ENCODE measurements around the gene PHLPP1.

The PHLPP1 gene

DNA sequence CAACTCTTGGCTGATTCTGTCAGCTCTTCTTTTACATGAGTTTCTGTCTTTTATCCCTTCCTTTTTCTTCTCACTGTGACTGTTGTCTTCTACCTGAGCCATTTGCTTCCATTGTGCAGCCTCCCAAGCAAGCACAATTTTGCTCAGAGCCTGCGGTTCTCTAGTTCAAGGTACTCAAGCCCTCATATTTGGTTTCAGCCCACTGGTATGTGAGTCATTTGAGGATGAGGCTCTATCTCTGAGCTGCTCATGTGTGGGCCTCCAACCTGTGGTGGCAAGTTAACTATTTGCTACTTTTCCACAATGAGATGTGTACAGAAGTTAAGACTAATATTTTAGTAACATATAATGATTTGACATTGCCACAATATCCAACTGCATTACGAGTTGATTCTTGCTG, 183.0 kb downstream of the PHLPP1 start:
- H3K4me1 ChIP-seq, result no peaks in the 10 kb centered on the region
- H3K9me3 ChIP-seq, result no peaks in the 10 kb centered on the region
- H3K27me3 ChIP-seq, result no peaks in the 10 kb centered on the region
- H3K27ac ChIP-seq, result no peak overlapping the region
- intact Hi-C loops (cut with DNase I; ENCODE audit: low total_unique reads), result no loop called here
- H3K36me3 ChIP-seq, result peaks cover 17 to 50% (median 32%) of the 10 kb centered on the region in 3 donors
- TF ChIP-seq, protein P1, sequence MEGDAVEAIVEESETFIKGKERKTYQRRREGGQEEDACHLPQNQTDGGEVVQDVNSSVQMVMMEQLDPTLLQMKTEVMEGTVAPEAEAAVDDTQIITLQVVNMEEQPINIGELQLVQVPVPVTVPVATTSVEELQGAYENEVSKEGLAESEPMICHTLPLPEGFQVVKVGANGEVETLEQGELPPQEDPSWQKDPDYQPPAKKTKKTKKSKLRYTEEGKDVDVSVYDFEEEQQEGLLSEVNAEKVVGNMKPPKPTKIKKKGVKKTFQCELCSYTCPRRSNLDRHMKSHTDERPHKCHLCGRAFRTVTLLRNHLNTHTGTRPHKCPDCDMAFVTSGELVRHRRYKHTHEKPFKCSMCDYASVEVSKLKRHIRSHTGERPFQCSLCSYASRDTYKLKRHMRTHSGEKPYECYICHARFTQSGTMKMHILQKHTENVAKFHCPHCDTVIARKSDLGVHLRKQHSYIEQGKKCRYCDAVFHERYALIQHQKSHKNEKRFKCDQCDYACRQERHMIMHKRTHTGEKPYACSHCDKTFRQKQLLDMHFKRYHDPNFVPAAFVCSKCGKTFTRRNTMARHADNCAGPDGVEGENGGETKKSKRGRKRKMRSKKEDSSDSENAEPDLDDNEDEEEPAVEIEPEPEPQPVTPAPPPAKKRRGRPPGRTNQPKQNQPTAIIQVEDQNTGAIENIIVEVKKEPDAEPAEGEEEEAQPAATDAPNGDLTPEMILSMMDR (IDR thresholded peaks at IDR 0.05), result no peak
- no peak overlapping the region for H3K4me3 ChIP-seq
- DNase-seq, result no peak

DNA sequence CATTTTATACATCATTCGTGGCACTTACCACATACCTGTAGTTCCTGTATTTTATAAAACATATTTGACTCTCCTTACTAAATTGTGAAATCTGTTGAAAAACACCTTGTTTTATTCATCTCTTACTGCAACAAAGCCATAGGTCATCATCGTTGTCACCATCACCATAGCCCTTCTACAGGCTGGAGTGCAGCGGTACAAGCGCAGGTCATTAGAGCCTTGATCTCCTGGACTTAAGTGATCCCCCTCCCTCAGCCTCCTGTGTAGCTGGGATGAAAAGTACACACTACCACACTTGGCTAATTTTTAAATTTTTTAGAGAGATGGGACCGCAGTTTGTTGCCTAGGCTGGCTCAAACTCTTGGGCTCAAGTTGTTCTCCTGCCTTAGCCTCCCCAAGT, 184.2 kb downstream of the PHLPP1 start:
- no peaks in the 10 kb centered on the region for H3K27me3 ChIP-seq
- DNase-seq, result no peak
- no peak overlapping the region for H3K4me3 ChIP-seq
- no peaks in the 10 kb centered on the region for H3K9me3 ChIP-seq
- TF ChIP-seq, protein P1 (IDR thresholded peaks at IDR 0.05), result no peak
- H3K27ac ChIP-seq, result no peak overlapping the region
- H3K36me3 ChIP-seq, result peaks cover 27 to 50% (median 43%) of the 10 kb centered on the region in 3 donors
- H3K4me1 ChIP-seq, result no peaks in the 10 kb centered on the region
- intact Hi-C loops (cut with DNase I; ENCODE audit: low total_unique reads), result no loop called here

DNA sequence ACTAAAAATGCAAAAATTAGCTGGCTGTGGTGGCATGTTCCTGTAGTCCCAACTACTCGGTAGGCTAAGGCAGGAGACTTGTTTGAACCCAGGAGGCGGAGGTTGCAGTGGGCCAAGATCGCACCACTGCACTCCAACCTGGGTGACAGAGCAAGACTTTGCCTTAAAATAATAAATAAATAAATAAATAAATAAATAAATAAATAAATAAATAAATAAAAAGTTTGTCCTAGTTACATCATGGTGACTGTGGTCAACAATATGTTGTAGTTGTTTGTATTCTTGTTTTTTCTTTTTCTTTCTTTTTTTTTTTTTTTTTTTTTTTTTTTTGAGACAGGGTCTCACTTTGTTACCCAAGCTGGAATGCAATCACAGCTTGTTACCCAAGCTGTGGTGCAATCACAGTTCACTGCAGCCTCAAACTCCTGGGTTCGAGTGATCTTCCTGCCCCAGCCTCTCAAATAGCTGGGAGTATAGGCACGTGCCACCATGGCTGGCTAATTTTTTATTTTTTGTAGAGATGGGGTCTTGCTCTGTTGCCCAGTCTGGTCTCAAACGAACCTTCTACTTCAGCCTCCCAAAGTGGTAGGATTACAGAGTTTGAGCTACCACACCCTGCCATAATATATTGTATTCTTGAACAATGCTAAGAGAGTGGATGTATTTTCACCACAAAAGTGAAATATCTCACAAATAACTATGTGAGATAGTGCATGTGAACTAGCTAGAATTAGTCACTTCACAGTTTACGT, 185.0 kb downstream of the PHLPP1 start:
- TF ChIP-seq, protein P1 (IDR thresholded peaks at IDR 0.05), result no peak
- no peak overlapping the region for H3K27ac ChIP-seq
- H3K36me3 ChIP-seq, result peaks cover 32 to 50% (median 41%) of the 10 kb centered on the region in 3 donors
- intact Hi-C loops (cut with DNase I; ENCODE audit: low total_unique reads), result no loop called here
- H3K4me1 ChIP-seq, result no peaks in the 10 kb centered on the region
- no peak overlapping the region for H3K4me3 ChIP-seq
- H3K9me3 ChIP-seq, result no peaks in the 10 kb centered on the region
- no peak for DNase-seq
- no peaks in the 10 kb centered on the region for H3K27me3 ChIP-seq

DNA sequence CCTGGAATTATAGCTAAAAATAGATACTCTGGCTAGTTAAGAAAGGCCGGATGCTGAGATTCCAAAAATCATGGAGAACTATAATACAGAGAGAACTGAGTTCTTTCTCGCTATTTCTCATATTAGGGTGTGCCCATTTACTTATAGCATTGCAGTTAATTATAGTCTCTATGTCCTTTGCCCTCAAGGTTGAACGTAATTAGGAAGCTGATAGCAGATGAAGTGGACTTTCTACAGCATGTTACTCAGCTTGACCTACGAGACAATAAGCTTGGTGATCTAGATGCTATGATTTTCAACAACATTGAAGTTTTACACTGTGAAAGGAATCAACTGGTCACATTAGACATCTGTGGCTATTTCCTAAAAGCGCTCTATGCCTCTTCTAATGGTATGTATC, 187.4 kb downstream of the PHLPP1 start:
- TF ChIP-seq, protein P1 (IDR thresholded peaks at IDR 0.05), result no peak
- Histone ChIP-seq H3K9me3 (no peaks in the 10 kb centered on the region), H3K4me3 (no peak overlapping the region), H3K27me3 (no peaks in the 10 kb centered on the region), H3K36me3 (peaks cover 25 to 40% (median 32%) of the 10 kb centered on the region in 3 donors), H3K4me1 (no peaks in the 10 kb centered on the region), H3K27ac (no peak overlapping the region)
- DNase-seq, result no peak
- intact Hi-C loops (cut with DNase I; ENCODE audit: low total_unique reads), result no loop called here

DNA sequence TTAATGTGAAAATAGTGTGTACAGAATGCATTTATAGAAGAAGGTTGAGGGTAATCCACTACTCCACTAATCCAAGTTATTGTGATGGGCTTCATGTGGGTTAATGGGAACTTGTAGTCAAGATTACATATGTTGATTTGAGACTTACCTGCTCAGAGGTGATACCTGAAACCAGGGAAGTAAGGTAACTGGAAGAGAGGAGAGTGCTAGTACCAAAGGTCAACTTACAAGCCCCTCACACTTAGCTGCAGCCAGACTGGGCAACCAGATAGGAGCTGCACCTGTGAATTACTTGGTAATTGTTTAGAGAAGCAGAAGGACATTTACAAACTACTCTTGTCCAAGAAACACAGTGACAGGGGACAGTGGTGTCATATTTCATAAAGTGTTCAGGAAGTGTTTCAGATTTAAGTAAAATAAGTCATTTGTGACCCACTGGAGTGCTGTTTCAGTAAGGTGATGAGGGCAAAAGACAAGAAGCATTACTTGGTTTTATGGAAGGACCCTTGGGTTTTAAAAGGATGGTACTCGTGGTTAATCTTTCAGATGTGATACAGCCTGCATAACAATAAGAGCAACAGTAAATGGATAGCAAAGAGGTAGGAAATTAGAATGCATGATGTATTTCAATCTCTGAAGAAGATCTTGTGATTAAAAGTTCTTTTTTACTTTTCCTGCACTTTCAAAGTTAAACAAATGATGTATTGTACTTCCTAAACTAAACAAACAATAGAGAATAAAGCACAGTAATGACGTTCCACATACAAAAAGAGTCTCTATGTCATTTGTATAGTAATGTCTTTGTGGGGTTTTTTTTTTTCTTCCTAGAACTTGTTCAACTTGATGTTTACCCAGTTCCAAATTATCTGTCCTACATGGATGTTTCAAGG, 189.3 kb downstream of the PHLPP1 start:
- intact Hi-C loops (cut with DNase I; ENCODE audit: low total_unique reads), result no loop called here
- Histone ChIP-seq H3K27ac (no peak overlapping the region), H3K27me3 (no peaks in the 10 kb centered on the region), H3K36me3 (peaks cover 7 to 27% (median 25%) of the 10 kb centered on the region in 3 donors), H3K4me3 (no peak overlapping the region), H3K4me1 (no peaks in the 10 kb centered on the region), H3K9me3 (no peaks in the 10 kb centered on the region)
- no peak for DNase-seq
- TF ChIP-seq, protein P1 (IDR thresholded peaks at IDR 0.05), result no peak
